ENCODE results near the gene AGER.

The AGER gene

GRCh38 chr6:32158052-32158451 lies 26.0 kb downstream of the AGER start:
- no peak overlapping the region for H3K4me3 ChIP-seq (ENCODE audit: low read depth in 1 of 2, low read length in 2 of 2)
- no peak overlapping the region for H3K9ac ChIP-seq (ENCODE audit: low read depth in 1 of 2, low read length in 2 of 2)
- no peak overlapping the region for H3K27ac ChIP-seq (ENCODE audit: low read depth, low read length)
- H3K27me3 ChIP-seq (ENCODE audit: control insufficient read depth in 1 of 2, insufficient read depth in 2 of 2, low read length in 2 of 2) = no peaks in the 10 kb centered on the region
- peaks cover 12 to 20% of the 10 kb centered on the region in 2 donors for H3K4me1 ChIP-seq (ENCODE audit: control insufficient read depth in 1 of 2, insufficient read depth in 2 of 2, low read length in 2 of 2)
- H3K9me3 ChIP-seq (ENCODE audit: control insufficient read depth in 1 of 2, low read length in 2 of 2) = no peaks in the 10 kb centered on the region
- peaks cover 14 to 18% of the 10 kb centered on the region in 2 donors for H3K36me3 ChIP-seq (ENCODE audit: control insufficient read depth in 1 of 2, insufficient read depth in 2 of 2, low read length in 2 of 2)

GRCh38 chr6:32156891-32157290 lies 27.2 kb downstream of the AGER start:
- H3K36me3 ChIP-seq (ENCODE audit: control insufficient read depth in 1 of 2, insufficient read depth in 2 of 2, low read length in 2 of 2) = peaks cover 14 to 15% of the 10 kb centered on the region in 2 donors
- no peaks in the 10 kb centered on the region for H3K9me3 ChIP-seq (ENCODE audit: control insufficient read depth in 1 of 2, low read length in 2 of 2)
- H3K4me1 ChIP-seq (ENCODE audit: control insufficient read depth in 1 of 2, insufficient read depth in 2 of 2, low read length in 2 of 2) = peaks cover 20 to 32% of the 10 kb centered on the region in 2 donors
- H3K27ac ChIP-seq (ENCODE audit: low read depth, low read length) = no peak overlapping the region
- no peak overlapping the region for H3K9ac ChIP-seq (ENCODE audit: low read depth in 1 of 2, low read length in 2 of 2)
- H3K27me3 ChIP-seq (ENCODE audit: control insufficient read depth in 1 of 2, insufficient read depth in 2 of 2, low read length in 2 of 2) = no peaks in the 10 kb centered on the region
- no peak overlapping the region for H3K4me3 ChIP-seq (ENCODE audit: low read depth in 1 of 2, low read length in 2 of 2)

- Histone ChIP-seq H3K27me3 (ENCODE audit: control insufficient read depth in 1 of 2, insufficient read depth in 2 of 2, low read length in 2 of 2) (no peaks in the 10 kb centered on the region), H3K27ac (ENCODE audit: low read depth, low read length) (peak overlapping the region; percentile 85), H3K4me1 (ENCODE audit: control insufficient read depth in 1 of 2, insufficient read depth in 2 of 2, low read length in 2 of 2) (peaks cover 20 to 32% of the 10 kb centered on the region in 2 donors), H3K4me3 (ENCODE audit: low read depth in 1 of 2, low read length in 2 of 2) (peak overlapping the region; percentile 87 to 98), H3K9me3 (ENCODE audit: control insufficient read depth in 1 of 2, low read length in 2 of 2) (no peaks in the 10 kb centered on the region), H3K36me3 (ENCODE audit: control insufficient read depth in 1 of 2, insufficient read depth in 2 of 2, low read length in 2 of 2) (peaks cover 14 to 15% of the 10 kb centered on the region in 2 donors), H3K9ac (ENCODE audit: low read depth in 1 of 2, low read length in 2 of 2) (peak overlapping the region; percentile 86 to 91)
Measured at GRCh38 chr6:32154514-32155161, 29.4 kb downstream of the AGER start.

- H3K9ac ChIP-seq (ENCODE audit: low read depth in 1 of 2, low read length in 2 of 2) = peak within 1 kb of the TSS; percentile 86 to 91
- H3K4me3 ChIP-seq (ENCODE audit: low read depth in 1 of 2, low read length in 2 of 2) = peak within 1 kb of the TSS; percentile 87 to 98
- peaks cover 20 to 32% of the 10 kb centered on the region in 2 donors for H3K4me1 ChIP-seq (ENCODE audit: control insufficient read depth in 1 of 2, insufficient read depth in 2 of 2, low read length in 2 of 2)
- H3K27me3 ChIP-seq (ENCODE audit: control insufficient read depth in 1 of 2, insufficient read depth in 2 of 2, low read length in 2 of 2) = no peaks in the 10 kb centered on the region
- H3K27ac ChIP-seq (ENCODE audit: low read depth, low read length) = peak within 1 kb of the TSS; percentile 85
- peaks cover 14 to 15% of the 10 kb centered on the region in 2 donors for H3K36me3 ChIP-seq (ENCODE audit: control insufficient read depth in 1 of 2, insufficient read depth in 2 of 2, low read length in 2 of 2)
- H3K9me3 ChIP-seq (ENCODE audit: control insufficient read depth in 1 of 2, low read length in 2 of 2) = no peaks in the 10 kb centered on the region
Measured at GRCh38 chr6:32153564-32154513, 30.2 kb downstream of the AGER start, which contains the start of gene PPT2. Gene PPT2 (plus strand): TSS chr6:32154141. CDS start chr6:32154595, 454 bp downstream.

GRCh38 chr6:32152769-32153563 lies 31.1 kb downstream of the AGER start:
- Histone ChIP-seq H3K4me1 (ENCODE audit: control insufficient read depth in 1 of 2, insufficient read depth in 2 of 2, low read length in 2 of 2) (peaks cover 20 to 32% of the 10 kb centered on the region in 2 donors), H3K27ac (ENCODE audit: low read depth, low read length) (peak overlapping the region; percentile 85), H3K27me3 (ENCODE audit: control insufficient read depth in 1 of 2, insufficient read depth in 2 of 2, low read length in 2 of 2) (no peaks in the 10 kb centered on the region), H3K36me3 (ENCODE audit: control insufficient read depth in 1 of 2, insufficient read depth in 2 of 2, low read length in 2 of 2) (peaks cover 7 to 9% of the 10 kb centered on the region in 2 donors), H3K4me3 (ENCODE audit: low read depth in 1 of 2, low read length in 2 of 2) (peak overlapping the region; percentile 87 to 98), H3K9me3 (ENCODE audit: control insufficient read depth in 1 of 2, low read length in 2 of 2) (no peaks in the 10 kb centered on the region), H3K9ac (ENCODE audit: low read depth in 1 of 2, low read length in 2 of 2) (peak overlapping the region; percentile 86 to 91)

GRCh38 chr6:32151863-32152768 lies 31.9 kb downstream of the AGER start, which contains the start of gene PRRT1:
Gene PRRT1 (minus strand): TSS chr6:32151939. CDS start chr6:32151827, 112 bp downstream.
- Histone ChIP-seq H3K27me3 (ENCODE audit: control insufficient read depth in 1 of 2, insufficient read depth in 2 of 2, low read length in 2 of 2) (no peaks in the 10 kb centered on the region), H3K9ac (ENCODE audit: low read depth in 1 of 2, low read length in 2 of 2) (peak within 1 kb of the TSS; percentile 86 to 91)

GRCh38 chr6:32151181-32151862 lies 32.7 kb downstream of the AGER start:
- Histone ChIP-seq H3K36me3 (ENCODE audit: control insufficient read depth in 1 of 2, insufficient read depth in 2 of 2, low read length in 2 of 2) (peaks cover 0 to 3% of the 10 kb centered on the region in 2 donors), H3K4me3 (ENCODE audit: low read depth in 1 of 2, low read length in 2 of 2) (peak overlapping the region; percentile 34 to 45), H3K27ac (ENCODE audit: low read depth, low read length) (no peak overlapping the region), H3K9me3 (ENCODE audit: control insufficient read depth in 1 of 2, low read length in 2 of 2) (no peaks in the 10 kb centered on the region), H3K9ac (ENCODE audit: low read depth in 1 of 2, low read length in 2 of 2) (no peak overlapping the region), H3K4me1 (ENCODE audit: control insufficient read depth in 1 of 2, insufficient read depth in 2 of 2, low read length in 2 of 2) (peaks cover 20 to 32% of the 10 kb centered on the region in 2 donors), H3K27me3 (ENCODE audit: control insufficient read depth in 1 of 2, insufficient read depth in 2 of 2, low read length in 2 of 2) (no peaks in the 10 kb centered on the region)

More at GRCh38 chr6:32151863-32152768, 31.9 kb downstream of the AGER start, which contains the start of gene PRRT1:
- Histone ChIP-seq H3K9me3 (ENCODE audit: control insufficient read depth in 1 of 2, low read length in 2 of 2) (no peaks in the 10 kb centered on the region), H3K36me3 (ENCODE audit: control insufficient read depth in 1 of 2, insufficient read depth in 2 of 2, low read length in 2 of 2) (peaks cover 0 to 3% of the 10 kb centered on the region in 2 donors), H3K4me1 (ENCODE audit: control insufficient read depth in 1 of 2, insufficient read depth in 2 of 2, low read length in 2 of 2) (peaks cover 20 to 32% of the 10 kb centered on the region in 2 donors), H3K4me3 (ENCODE audit: low read depth in 1 of 2, low read length in 2 of 2) (peak within 1 kb of the TSS; percentile 87 to 98), H3K27ac (ENCODE audit: low read depth, low read length) (no peak within 1 kb of the TSS)

GRCh38 chr6:32149932-32150870 lies 33.9 kb downstream of the AGER start:
- Histone ChIP-seq H3K9ac (ENCODE audit: low read depth in 1 of 2, low read length in 2 of 2) (no peak overlapping the region), H3K4me1 (ENCODE audit: control insufficient read depth in 1 of 2, insufficient read depth in 2 of 2, low read length in 2 of 2) (peaks cover 16 to 25% of the 10 kb centered on the region in 2 donors), H3K9me3 (ENCODE audit: control insufficient read depth in 1 of 2, low read length in 2 of 2) (no peaks in the 10 kb centered on the region), H3K27me3 (ENCODE audit: control insufficient read depth in 1 of 2, insufficient read depth in 2 of 2, low read length in 2 of 2) (no peaks in the 10 kb centered on the region), H3K36me3 (ENCODE audit: control insufficient read depth in 1 of 2, insufficient read depth in 2 of 2, low read length in 2 of 2) (no peaks in the 10 kb centered on the region), H3K4me3 (ENCODE audit: low read depth in 1 of 2, low read length in 2 of 2) (no peak overlapping the region), H3K27ac (ENCODE audit: low read depth, low read length) (no peak overlapping the region)

Data from duodenal mucosa (tissue), 2 donors.